CD4-positive, alpha-beta T cell (primary cell): Measurements from ENCODE around the gene EFCAB8. TPM values are rescaled to one million over a fixed set of nuclear protein-coding genes. Genes with fewer than 3 reads are reported as not detected.

ENCODE experiments used
- ATAC-seq: fragments of 200-7000 bp; cut with Tn5 transposase; one replicate; pipeline ENCODE4 v1.10.0; 2022; ENCODE audit warnings: mild to moderate bottlenecking; ENCODE audit not compliant: poor library complexity
- CTCF ChIA-PET: fragments of 350-600 bp; sonication (Branson Sonifier 250); formaldehyde crosslinking; loops from one replicate; lab custom pipeline; 2021; ENCODE audit warnings: antibody characterized with exemption, inconsistent platforms; lab: Charles Lee
- POLR2A ChIA-PET: fragments of 350-600 bp; sonication (Branson Sonifier 250); formaldehyde crosslinking; loops from one replicate; lab custom pipeline; 2021; ENCODE audit warnings: antibody characterized with exemption, inconsistent platforms; lab: Charles Lee
- DNase-seq, 14 experiments: peaks; one replicate each; pipeline ENCODE4 v3.0.0-alpha.2; 2013 to 2020; ENCODE audit warnings: mixed read lengths in 2 of 14
- H3K27ac ChIP-seq, 2 donors: one replicate each; pipeline versions ENCODE4 v1.5.1 to v1.7.0; 2013; ENCODE audit warnings: low read length in 2 of 2, low read depth in 1 of 2, mild to moderate bottlenecking in 1 of 2
- H3K27me3 ChIP-seq, 2 experiments: 1 replicate in 1 of 2; 2 replicates in 1 of 2; pipeline versions ENCODE4 v1.6.1 to v1.7.0; 2013; ENCODE audit warnings: low read length in 2 of 2, control low read depth in 1 of 2, mild to moderate bottlenecking in 1 of 2, moderate library complexity in 1 of 2; ENCODE audit not compliant: insufficient read depth in 2 of 2, control insufficient read depth in 1 of 2
- H3K36me3 ChIP-seq: one replicate; pipeline ENCODE4 v1.6.1; 2013; ENCODE audit warnings: low read length, control low read depth; ENCODE audit not compliant: insufficient read depth
- H3K4me1 ChIP-seq: one replicate; pipeline ENCODE4 v1.6.1; 2013; ENCODE audit warnings: low read length, control low read depth; ENCODE audit not compliant: insufficient read depth
- H3K4me3 ChIP-seq: one replicate; pipeline ENCODE4 v1.5.1; 2013; ENCODE audit warnings: mild to moderate bottlenecking, low read length, moderate library complexity
- H3K9me3 ChIP-seq, 2 experiments: 1 replicate in 1 of 2; 2 replicates in 1 of 2; pipeline versions ENCODE4 v1.6.1 to v1.7.0; 2013; ENCODE audit warnings: low read length in 2 of 2, mild to moderate bottlenecking in 2 of 2, control low read depth in 1 of 2, moderate library complexity in 1 of 2; ENCODE audit not compliant: control insufficient read depth in 1 of 2, insufficient read depth in 1 of 2
- H3K27ac Mint-ChIP-seq: one replicate; pipeline ENCODE4 v1.8.0; 2020; ENCODE audit warnings: mixed read lengths
- H3K27me3 Mint-ChIP-seq: one replicate; pipeline ENCODE4 v1.8.0; 2021; ENCODE audit warnings: mixed read lengths
- H3K36me3 Mint-ChIP-seq: one replicate; pipeline ENCODE4 v1.8.0; 2021; ENCODE audit warnings: low read depth, mixed read lengths
- H3K4me1 Mint-ChIP-seq: one replicate; pipeline ENCODE4 v1.8.0; 2021; ENCODE audit warnings: low read depth, mixed read lengths
- H3K4me3 Mint-ChIP-seq: one replicate; pipeline ENCODE4 v1.8.0; 2020; ENCODE audit warnings: mild to moderate bottlenecking, mixed read lengths
- H3K9me3 Mint-ChIP-seq: one replicate; pipeline ENCODE4 v1.8.0; 2020; ENCODE audit warnings: mixed read lengths
- CTCF ChIP-seq: fragments of 200-600 bp; IDR thresholded peaks from one replicate; pipeline ENCODE4 v1.8.0; 2022; ENCODE audit warnings: antibody characterized with exemption, mild to moderate bottlenecking
- intact Hi-C, 2 experiments: fragments of 100-400 bp; cut with DNase I in 1 of 2; cut with micrococcal nuclease in 1 of 2; formaldehyde crosslinking; loops; one replicate each; pipeline versions ENCODE4 v1.15.1 to v1.9.0; 2023 to 2025; cut with DNase I, micrococcal nuclease
- total RNA-seq, 174 experiments: library from RNA in 2 of 174; stranded (reverse) in 2 of 174; gene quantifications; one replicate each; pipeline ENCODE4 v1.2.3 and lab custom pipeline; 2021 to 2026

Gene EFCAB8
- total RNA-seq, 2 experiments from 2014 or later: 0.81 to 2.5 TPM

GRCh38 chr20:32920066-32920465, 61.3 kb downstream of the EFCAB8 start:
- Mint-ChIP-seq H3K9me3 (peaks cover 5% of the 10 kb centered on the region), H3K27ac (no peak overlapping the region), H3K4me3 (no peak overlapping the region), H3K4me1 (no peaks in the 10 kb centered on the region), H3K36me3 (peaks cover 6% of the 10 kb centered on the region), H3K27me3 (no peaks in the 10 kb centered on the region)
- TF ChIP-seq CTCF: no peak
- POLR2A ChIA-PET: interaction anchor here (0.8 kb wide), 1 partner anchor 1603 kb away, joined by 3 read pairs; no protein-coding TSS in a partner anchor
- ATAC-seq (no peak), DNase-seq (no peak)
- no peak overlapping the region for H3K4me3 ChIP-seq
- intact Hi-C loops: no loop called here
- no peaks in the 10 kb centered on the region for H3K4me1 ChIP-seq
- CTCF ChIA-PET: no interaction called here
- no peaks in the 10 kb centered on the region for H3K27me3 ChIP-seq
- H3K36me3 ChIP-seq: no peaks in the 10 kb centered on the region
- H3K27ac ChIP-seq: no peak overlapping the region
- peaks cover 13 to 16% of the 10 kb centered on the region in 2 experiments for H3K9me3 ChIP-seq

GRCh38 chr20:32920530-32921298, 62.0 kb downstream of the EFCAB8 start:
- no peaks in the 10 kb centered on the region for H3K27me3 ChIP-seq
- no peaks in the 10 kb centered on the region for H3K36me3 ChIP-seq
- H3K4me1 ChIP-seq: no peaks in the 10 kb centered on the region
- Mint-ChIP-seq H3K27ac (no peak overlapping the region), H3K4me1 (no peaks in the 10 kb centered on the region), H3K27me3 (no peaks in the 10 kb centered on the region), H3K36me3 (peaks cover 6% of the 10 kb centered on the region), H3K9me3 (peaks cover 2% of the 10 kb centered on the region), H3K4me3 (no peak overlapping the region)
- no peak for TF ChIP-seq CTCF
- H3K9me3 ChIP-seq: peaks cover 7 to 11% of the 10 kb centered on the region in 2 experiments
- DNase-seq (no peak), ATAC-seq (no peak)
- H3K4me3 ChIP-seq: no peak overlapping the region
- ChIA-PET CTCF (no interaction called here), POLR2A (no interaction called here)
- intact Hi-C loops: no loop called here
- no peak overlapping the region for H3K27ac ChIP-seq

GRCh38 chr20:32922466-32922865, 63.7 kb downstream of the EFCAB8 start:
- no peaks in the 10 kb centered on the region for H3K36me3 Mint-ChIP-seq
- DNase-seq (no peak), ATAC-seq (no peak)
- ChIA-PET CTCF (no interaction called here), POLR2A (no interaction called here)
- H3K9me3 Mint-ChIP-seq: no peaks in the 10 kb centered on the region
- H3K9me3 ChIP-seq: no peaks in the 10 kb centered on the region
- no peak overlapping the region for H3K4me3 Mint-ChIP-seq
- H3K4me1 Mint-ChIP-seq: no peaks in the 10 kb centered on the region
- H3K4me3 ChIP-seq: no peak overlapping the region
- H3K27ac Mint-ChIP-seq: no peak overlapping the region
- no peaks in the 10 kb centered on the region for H3K4me1 ChIP-seq
- H3K27ac ChIP-seq: no peak overlapping the region
- no peak for TF ChIP-seq CTCF
- no peaks in the 10 kb centered on the region for H3K36me3 ChIP-seq
- no peaks in the 10 kb centered on the region for H3K27me3 ChIP-seq
- no peaks in the 10 kb centered on the region for H3K27me3 Mint-ChIP-seq
- intact Hi-C loops: no loop called here
